ENCODE measurements around the gene ZNF586. TPM values are rescaled to one million over a fixed set of nuclear protein-coding genes. Genes with fewer than 3 reads are reported as not detected.
A peak's percentile ranks its signal among the peaks of the same experiment; 100 is the strongest.

The ZNF586 gene
- total and polyA plus RNA-seq, 2 experiments from 2014 or later, result 8.4 to 15.0 TPM

DNA sequence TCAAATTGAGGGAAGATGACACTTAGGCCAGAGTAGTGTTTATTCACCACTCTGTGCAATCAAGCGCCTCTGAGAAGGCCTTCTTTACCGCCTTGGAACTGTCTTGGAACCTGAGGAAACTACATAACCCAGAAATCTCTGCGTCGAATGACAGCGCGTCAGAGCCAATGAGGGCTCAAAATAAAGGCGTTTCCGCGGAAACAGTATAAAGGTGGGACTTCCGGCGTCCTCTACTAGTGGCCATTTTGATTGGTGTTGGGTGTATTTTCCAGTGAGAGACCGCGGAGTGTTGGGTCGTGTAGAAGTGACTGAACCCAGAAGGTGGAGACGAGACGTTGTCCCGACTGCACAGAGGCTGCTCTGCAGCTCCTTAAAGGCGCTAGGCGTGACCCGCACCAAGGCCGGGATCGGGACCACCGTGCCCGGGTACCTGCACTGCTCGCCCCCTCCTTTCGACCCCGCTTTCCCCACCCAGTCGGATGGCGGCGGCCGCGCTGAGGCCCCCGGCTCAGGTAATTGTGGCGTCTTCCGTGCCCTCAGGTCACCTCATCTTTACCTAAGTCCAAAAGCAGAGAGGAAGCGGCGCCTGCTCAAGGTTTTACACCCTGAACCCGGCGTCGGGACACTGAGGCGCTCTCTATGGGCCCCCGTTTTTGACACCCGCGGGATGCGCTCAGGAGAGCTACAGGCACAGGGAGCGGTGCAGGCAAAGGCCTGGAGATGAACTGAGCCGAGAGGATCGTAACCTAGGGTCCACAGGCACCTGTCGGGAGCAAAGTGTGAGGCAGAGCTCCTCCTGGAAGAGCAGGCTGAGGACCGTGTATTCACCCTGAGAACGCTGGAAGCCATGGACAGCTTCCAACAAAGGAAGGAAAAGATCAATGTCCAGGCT lies 22.6 kb upstream of the ZNF586 start, which contains the start of gene ZNF776:
Gene ZNF776, plus strand, starts transcription at position 236 of the 892 bp plus-strand sequence. Its CDS starts 244 bp downstream, at position 480.
- DNase-seq (ENCODE audit: low read depth in 1 of 2, low spot score in 1 of 2), result peak; percentile 93 to 94
- H3K27me3 ChIP-seq, result no peaks in the 10 kb centered on the region
- H3K27ac ChIP-seq, result peak within 1 kb of the TSS; percentile 94
- TF ChIP-seq, protein P1, sequence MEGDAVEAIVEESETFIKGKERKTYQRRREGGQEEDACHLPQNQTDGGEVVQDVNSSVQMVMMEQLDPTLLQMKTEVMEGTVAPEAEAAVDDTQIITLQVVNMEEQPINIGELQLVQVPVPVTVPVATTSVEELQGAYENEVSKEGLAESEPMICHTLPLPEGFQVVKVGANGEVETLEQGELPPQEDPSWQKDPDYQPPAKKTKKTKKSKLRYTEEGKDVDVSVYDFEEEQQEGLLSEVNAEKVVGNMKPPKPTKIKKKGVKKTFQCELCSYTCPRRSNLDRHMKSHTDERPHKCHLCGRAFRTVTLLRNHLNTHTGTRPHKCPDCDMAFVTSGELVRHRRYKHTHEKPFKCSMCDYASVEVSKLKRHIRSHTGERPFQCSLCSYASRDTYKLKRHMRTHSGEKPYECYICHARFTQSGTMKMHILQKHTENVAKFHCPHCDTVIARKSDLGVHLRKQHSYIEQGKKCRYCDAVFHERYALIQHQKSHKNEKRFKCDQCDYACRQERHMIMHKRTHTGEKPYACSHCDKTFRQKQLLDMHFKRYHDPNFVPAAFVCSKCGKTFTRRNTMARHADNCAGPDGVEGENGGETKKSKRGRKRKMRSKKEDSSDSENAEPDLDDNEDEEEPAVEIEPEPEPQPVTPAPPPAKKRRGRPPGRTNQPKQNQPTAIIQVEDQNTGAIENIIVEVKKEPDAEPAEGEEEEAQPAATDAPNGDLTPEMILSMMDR (IDR thresholded peaks at IDR 0.05; ENCODE audit: low read depth, low read length), result no peak
- H3K36me3 ChIP-seq, result peaks cover 9% of the 10 kb centered on the region
- H3K4me3 ChIP-seq, result peak within 1 kb of the TSS; percentile 98
- H3K9me3 ChIP-seq (ENCODE audit: low read depth), result no peaks in the 10 kb centered on the region
- H3K4me1 ChIP-seq (ENCODE audit: low read depth), result peaks cover 7% of the 10 kb centered on the region

DNA sequence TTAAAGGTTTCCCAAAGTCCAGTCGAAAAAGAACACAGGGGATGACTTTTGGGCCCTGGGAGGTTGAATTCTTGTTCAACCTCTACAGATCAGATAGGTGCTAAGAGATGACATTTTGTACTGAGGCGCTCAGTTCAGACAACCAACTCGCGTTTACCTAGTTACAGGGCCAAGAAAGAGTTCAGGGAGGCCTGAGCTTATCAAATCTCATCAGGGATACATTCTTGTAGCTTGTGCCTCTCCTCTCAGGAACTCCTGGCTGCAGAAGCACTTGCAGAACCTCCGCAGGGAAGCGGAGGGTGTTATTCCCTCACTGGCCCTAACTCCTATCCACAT lies 22.0 kb upstream of the ZNF586 start:
- peaks cover 7% of the 10 kb centered on the region for H3K4me1 ChIP-seq (ENCODE audit: low read depth)
- H3K27ac ChIP-seq, result peak overlapping the region; percentile 94
- no peaks in the 10 kb centered on the region for H3K9me3 ChIP-seq (ENCODE audit: low read depth)
- peaks cover 10% of the 10 kb centered on the region for H3K36me3 ChIP-seq
- DNase-seq (ENCODE audit: low read depth in 1 of 2, low spot score in 1 of 2), result no peak
- H3K4me3 ChIP-seq, result peak overlapping the region; percentile 98
- TF ChIP-seq, protein P1 (IDR thresholded peaks at IDR 0.05; ENCODE audit: low read depth, low read length), result no peak
- no peaks in the 10 kb centered on the region for H3K27me3 ChIP-seq

DNA sequence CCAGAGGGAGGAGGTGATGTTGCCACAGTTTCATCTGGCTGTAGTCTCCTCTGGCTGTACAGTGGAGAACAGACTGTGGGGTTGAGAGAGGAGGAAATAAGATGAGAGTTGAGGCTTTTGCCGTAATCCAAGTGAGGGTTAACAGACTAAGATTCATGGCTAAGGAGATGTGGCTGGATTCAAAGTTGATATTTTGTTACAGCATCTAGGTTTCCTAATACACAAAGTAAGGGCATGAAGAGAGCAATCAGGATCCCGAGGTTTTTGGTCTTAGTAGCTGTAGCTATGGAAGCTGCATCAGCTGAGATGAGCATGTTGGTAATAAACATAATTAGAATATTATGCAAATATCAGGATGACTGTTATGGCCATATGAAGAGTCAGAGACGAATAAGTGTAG lies 21.4 kb upstream of the ZNF586 start:
- Histone ChIP-seq H3K27me3 (no peaks in the 10 kb centered on the region), H3K4me3 (peak overlapping the region; percentile 98), H3K4me1 (ENCODE audit: low read depth) (peaks cover 7% of the 10 kb centered on the region), H3K27ac (no peak overlapping the region), H3K36me3 (peaks cover 16% of the 10 kb centered on the region), H3K9me3 (ENCODE audit: low read depth) (no peaks in the 10 kb centered on the region)
- DNase-seq (ENCODE audit: low read depth in 1 of 2, low spot score in 1 of 2), result no peak
- TF ChIP-seq, protein P1 (IDR thresholded peaks at IDR 0.05; ENCODE audit: low read depth, low read length), result no peak

DNA sequence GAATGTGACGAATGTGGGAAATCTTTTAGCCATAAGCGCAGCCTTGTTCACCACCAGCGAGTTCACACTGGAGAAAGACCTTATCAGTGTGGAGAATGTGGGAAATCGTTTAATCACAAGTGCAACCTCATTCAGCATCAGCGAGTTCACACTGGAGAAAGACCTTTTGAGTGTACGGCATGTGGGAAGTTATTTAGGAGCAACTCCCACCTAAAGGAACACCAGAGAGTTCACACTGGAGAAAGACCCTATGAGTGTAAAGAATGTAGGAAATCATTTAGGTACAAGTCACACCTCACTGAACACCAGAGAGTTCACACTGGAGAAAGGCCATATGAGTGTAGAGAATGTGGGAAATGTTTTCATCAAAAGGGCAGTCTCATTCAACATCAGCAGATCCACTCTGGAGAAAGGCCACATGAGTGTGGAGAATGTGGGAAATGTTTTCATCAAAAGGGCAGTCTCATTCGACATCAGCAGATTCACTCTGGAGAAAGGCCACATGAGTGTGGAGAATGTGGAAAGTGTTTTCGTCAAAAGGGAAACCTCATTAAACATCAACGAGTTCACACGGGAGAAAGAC lies 15.3 kb upstream of the ZNF586 start:
- peaks cover 65% of the 10 kb centered on the region for H3K36me3 ChIP-seq
- H3K27ac ChIP-seq, result no peak overlapping the region
- no peaks in the 10 kb centered on the region for H3K4me1 ChIP-seq (ENCODE audit: low read depth)
- DNase-seq (ENCODE audit: low read depth in 1 of 2, low spot score in 1 of 2), result no peak
- H3K9me3 ChIP-seq (ENCODE audit: low read depth), result no peaks in the 10 kb centered on the region
- H3K4me3 ChIP-seq, result no peak overlapping the region
- H3K27me3 ChIP-seq, result no peaks in the 10 kb centered on the region
- TF ChIP-seq, protein P1 (IDR thresholded peaks at IDR 0.05; ENCODE audit: low read depth, low read length), result no peak

DNA sequence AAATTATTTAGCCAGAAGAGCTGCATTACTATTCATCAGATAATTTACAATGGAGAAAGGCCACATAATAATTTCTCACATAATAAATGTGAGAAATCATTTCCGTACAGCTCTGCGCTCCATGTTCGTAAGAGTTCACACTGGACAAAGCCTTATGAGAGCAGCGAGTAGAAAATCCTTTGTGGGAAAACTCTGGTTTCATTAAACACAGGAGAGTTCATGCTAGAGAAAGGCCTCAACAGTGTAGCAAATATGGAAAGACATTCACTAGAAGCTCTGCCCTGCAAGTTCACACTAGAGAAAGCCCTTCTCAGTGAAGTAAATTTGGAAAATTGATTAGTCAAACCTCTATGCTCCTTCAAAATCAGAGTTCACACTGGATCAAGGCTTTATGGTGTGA lies 14.4 kb upstream of the ZNF586 start:
- TF ChIP-seq, protein P1 (IDR thresholded peaks at IDR 0.05; ENCODE audit: low read depth, low read length), result no peak
- no peaks in the 10 kb centered on the region for H3K27me3 ChIP-seq
- no peak for DNase-seq (ENCODE audit: low read depth in 1 of 2, low spot score in 1 of 2)
- H3K4me3 ChIP-seq, result no peak overlapping the region
- H3K27ac ChIP-seq, result no peak overlapping the region
- H3K36me3 ChIP-seq, result peaks cover 69% of the 10 kb centered on the region
- no peaks in the 10 kb centered on the region for H3K9me3 ChIP-seq (ENCODE audit: low read depth)
- no peaks in the 10 kb centered on the region for H3K4me1 ChIP-seq (ENCODE audit: low read depth)
